Right atrium auricular region (tissue), 2 donors: ENCODE results near the gene PLCB4. TPM values are rescaled to one million over a fixed set of nuclear protein-coding genes. Genes with fewer than 3 reads are reported as not detected.

Experiments
- DNase-seq: peaks from one replicate; pipeline ENCODE4 v3.0.0-alpha.2; 2019; ENCODE audit warnings: low spot score
- H3K27ac ChIP-seq, 2 donors: fragments of 200-600 bp; sonication (generic); 1 replicate in 1 of 2; 2 replicates in 1 of 2; pipeline ENCODE4 v1.5.1; 2016 to 2019
- H3K27me3 ChIP-seq, 2 donors: fragments of 200-600 bp; sonication (generic); one replicate each; pipeline versions ENCODE4 v1.5.1 to v1.6.0; 2017 to 2019
- H3K36me3 ChIP-seq: fragments of 200-600 bp; sonication (generic); one replicate; pipeline ENCODE4 v1.5.1; 2016
- H3K4me1 ChIP-seq, 2 donors: fragments of 200-600 bp; sonication (generic); one replicate each; pipeline versions ENCODE4 v1.5.1 to v1.6.0; 2017 to 2019
- H3K4me3 ChIP-seq, 2 donors: fragments of 200-600 bp; sonication (generic); 1 replicate in 1 of 2; 2 replicates in 1 of 2; pipeline ENCODE4 v1.5.1; 2017 to 2019; ENCODE audit warnings: mild to moderate bottlenecking in 1 of 2, moderate library complexity in 1 of 2
- H3K9me3 ChIP-seq, 2 donors: fragments of 200-600 bp; sonication (generic); one replicate each; pipeline ENCODE4 v1.5.1; 2019
- CTCF ChIP-seq, 2 donors: fragments of 200-600 bp; sonication (generic); IDR thresholded peaks; one replicate each; pipeline ENCODE4 v1.5.1; 2019; ENCODE audit warnings: antibody characterized with exemption in 2 of 2
- total RNA-seq, 2 donors: library from RNA; depleted of rRNA; stranded (reverse); fragments of >200 nt; gene quantifications; one replicate each; pipeline ENCODE4 v1.1.0, GENCODE V29; 2016

PLCB4 gene
- total RNA-seq, 2 donors from 2014 or later: 14.3 to 32.4 TPM

- Histone ChIP-seq H3K27me3 (no peaks in the 10 kb centered on the region), H3K27ac (peak overlapping the region in 1 of 2 donors; percentile 18), H3K4me3 (no peak overlapping the region), H3K9me3 (no peaks in the 10 kb centered on the region), H3K36me3 (no peaks in the 10 kb centered on the region), H3K4me1 (peaks cover 0 to 36% of the 10 kb centered on the region in 2 donors)
- no peak for TF ChIP-seq CTCF (IDR thresholded peaks at IDR 0.05)
- no peak for DNase-seq
Observed at GRCh38 chr20:9269280-9269971, 200.5 kb downstream of the PLCB4 start.

- no peak overlapping the region for H3K4me3 ChIP-seq
- H3K27me3 ChIP-seq: no peaks in the 10 kb centered on the region
- H3K4me1 ChIP-seq: peaks cover 0 to 29% of the 10 kb centered on the region in 2 donors
- no peak for DNase-seq
- no peaks in the 10 kb centered on the region for H3K36me3 ChIP-seq
- H3K27ac ChIP-seq: no peak overlapping the region
- no peaks in the 10 kb centered on the region for H3K9me3 ChIP-seq
- TF ChIP-seq CTCF (IDR thresholded peaks at IDR 0.05): no peak
Observed at GRCh38 chr20:9270831-9271230, 201.9 kb downstream of the PLCB4 start.

GRCh38 chr20:9276966-9277468, 208.1 kb downstream of the PLCB4 start:
- no peak for TF ChIP-seq CTCF (IDR thresholded peaks at IDR 0.05)
- Histone ChIP-seq H3K27me3 (no peaks in the 10 kb centered on the region), H3K9me3 (no peaks in the 10 kb centered on the region), H3K27ac (no peak overlapping the region), H3K4me1 (peaks cover 0 to 45% of the 10 kb centered on the region in 2 donors), H3K4me3 (no peak overlapping the region), H3K36me3 (no peaks in the 10 kb centered on the region)
- DNase-seq: no peak

- no peaks in the 10 kb centered on the region for H3K9me3 ChIP-seq
- no peak for TF ChIP-seq CTCF (IDR thresholded peaks at IDR 0.05)
- no peak for DNase-seq
- H3K36me3 ChIP-seq: no peaks in the 10 kb centered on the region
- no peak overlapping the region for H3K4me3 ChIP-seq
- H3K4me1 ChIP-seq: peaks cover 0 to 46% of the 10 kb centered on the region in 2 donors
- no peaks in the 10 kb centered on the region for H3K27me3 ChIP-seq
- H3K27ac ChIP-seq: peak overlapping the region; percentile 6 to 53
Observed at GRCh38 chr20:9279918-9280401, 211.1 kb downstream of the PLCB4 start.

GRCh38 chr20:9280666-9281065, 211.8 kb downstream of the PLCB4 start:
- H3K27ac ChIP-seq: peak overlapping the region in 1 of 2 donors; percentile 53

More at GRCh38 chr20:9280666-9281065, 211.8 kb downstream of the PLCB4 start:
- no peaks in the 10 kb centered on the region for H3K9me3 ChIP-seq
- no peak for DNase-seq
- no peak overlapping the region for H3K4me3 ChIP-seq
- H3K27me3 ChIP-seq: no peaks in the 10 kb centered on the region
- TF ChIP-seq CTCF (IDR thresholded peaks at IDR 0.05): no peak
- H3K4me1 ChIP-seq: peaks cover 0 to 46% of the 10 kb centered on the region in 2 donors
- no peaks in the 10 kb centered on the region for H3K36me3 ChIP-seq
